IMR-90 (cell line): Measurements from ENCODE around the gene DDX39A. TPM values are rescaled to one million over a fixed set of nuclear protein-coding genes. Genes with fewer than 3 reads are reported as not detected.
A peak's percentile ranks its signal among the peaks of the same experiment; 100 is the strongest.

Experiments used
- ATAC-seq: fragments of 200-7000 bp; cut with Tn5 transposase; 2 replicates; pipeline ENCODE4 v1.9.1; 2020; ENCODE audit warnings: low read depth, mild to moderate bottlenecking, moderate library complexity
- BruUV-seq: library from RNA; stranded (reverse); fragments of 400-500 nt; replicated peaks from 2 replicates; lab custom pipeline; 2021; lab: Mats Ljungman, UMichigan
- CTCF ChIA-PET: fragments of 300-600 bp; formaldehyde crosslinking; extraction: SDS; loops from one replicate; lab custom pipeline; 2021; ENCODE audit warnings: antibody characterized with exemption; lab: Yijun Ruan, JAX
- POLR2A ChIA-PET: fragments of 300-600 bp; sonication (Branson Sonifier 250); formaldehyde crosslinking; loops from one replicate; lab custom pipeline; 2022; ENCODE audit warnings: antibody characterized with exemption; ENCODE audit not compliant: unreplicated experiment; lab: Charles Lee
- DNase-seq: peaks from one replicate; pipeline ENCODE4 v3.0.0; 2013
- H2AFZ ChIP-seq: replicated peaks from 2 replicates; pipeline ENCODE3; 2013; ENCODE audit warnings: low read length, mild to moderate bottlenecking; ENCODE audit not compliant: poor library complexity
- H2AK5ac ChIP-seq: 2 replicates; pipeline ENCODE4 v1.6.1; 2013; ENCODE audit warnings: low read depth, low read length, inconsistent platforms
- H2AK9ac ChIP-seq: replicated peaks from 2 replicates; pipeline ENCODE3; 2013; ENCODE audit warnings: mild to moderate bottlenecking, low read depth, low read length, moderate library complexity; ENCODE audit not compliant: poor library complexity
- H2BK120ac ChIP-seq: 2 replicates; pipeline ENCODE4 v1.6.1; 2013; ENCODE audit warnings: low read depth, low read length, inconsistent platforms
- H2BK15ac ChIP-seq: 3 replicates; pipeline ENCODE4 v1.6.1; 2013; ENCODE audit warnings: low read depth, low read length, inconsistent platforms
- H2BK20ac ChIP-seq: 2 replicates; pipeline ENCODE4 v1.6.1; 2013; ENCODE audit warnings: low read depth, mild to moderate bottlenecking, inconsistent platforms, low read length, moderate library complexity
- H2BK5ac ChIP-seq: 2 replicates; pipeline ENCODE4 v1.6.1; 2013; ENCODE audit warnings: mild to moderate bottlenecking, low read depth, low read length, inconsistent platforms; ENCODE audit not compliant: poor library complexity, severe bottlenecking
- H3K14ac ChIP-seq: replicated peaks from 2 replicates; pipeline ENCODE4 v1.6.1; 2013; ENCODE audit warnings: low read depth, low read length, inconsistent platforms
- H3K18ac ChIP-seq: 2 replicates; pipeline ENCODE4 v1.6.1; 2013; ENCODE audit warnings: low read depth, low read length, control low read depth
- H3K23ac ChIP-seq: 2 replicates; pipeline ENCODE4 v1.6.1; 2013; ENCODE audit warnings: low read depth, low read length, inconsistent platforms
- H3K27ac ChIP-seq: 2 replicates; pipeline ENCODE4 v1.5.1; 2013; ENCODE audit warnings: mild to moderate bottlenecking, control low read depth, low read length; ENCODE audit not compliant: insufficient read depth
- H3K27me3 ChIP-seq: 2 replicates; pipeline ENCODE4 v1.6.1; 2013; ENCODE audit warnings: low read length; ENCODE audit not compliant: control insufficient read depth, insufficient read depth
- H3K36me3 ChIP-seq: 2 replicates; pipeline ENCODE4 v1.6.1; 2013; ENCODE audit warnings: low read length, mixed read lengths; ENCODE audit not compliant: control insufficient read depth, insufficient read depth
- H3K4ac ChIP-seq: 2 replicates; pipeline ENCODE4 v1.6.1; 2013; ENCODE audit warnings: low read depth, low read length, inconsistent platforms
- H3K4me1 ChIP-seq: 2 replicates; pipeline ENCODE4 v1.6.1; 2013; ENCODE audit warnings: low read length, mixed read lengths; ENCODE audit not compliant: control insufficient read depth, insufficient read depth
- H3K4me2 ChIP-seq: 2 replicates; pipeline ENCODE4 v1.6.1; 2013; ENCODE audit warnings: low read depth, mild to moderate bottlenecking, control low read depth, low read length, moderate library complexity
- H3K4me3 ChIP-seq: 2 replicates; pipeline ENCODE4 v1.5.1; 2013; ENCODE audit warnings: low read depth, mild to moderate bottlenecking, control low read depth, low read length, moderate library complexity; ENCODE audit not compliant: insufficient read depth
- H3K56ac ChIP-seq: 2 replicates; pipeline ENCODE4 v1.6.1; 2013; ENCODE audit warnings: low read length, inconsistent platforms; ENCODE audit not compliant: insufficient read depth; ENCODE audit errors: extremely low read depth
- H3K79me1 ChIP-seq, 2 experiments: 2 replicates each; pipeline ENCODE4 v1.6.1; 2013; ENCODE audit warnings: low read length in 2 of 2, inconsistent platforms in 1 of 2, low read depth in 1 of 2
- H3K9ac ChIP-seq: 2 replicates; pipeline ENCODE4 v1.6.1; 2013; ENCODE audit warnings: low read depth, low read length, control low read depth
- H3K9me1 ChIP-seq: 2 replicates; pipeline ENCODE4 v1.6.1; 2013; ENCODE audit warnings: low read length, inconsistent platforms; ENCODE audit not compliant: insufficient read depth
- H3K9me3 ChIP-seq: 2 replicates; pipeline ENCODE4 v1.6.1; 2013; ENCODE audit warnings: low read length; ENCODE audit not compliant: control insufficient read depth, insufficient read depth
- H4K20me1 ChIP-seq: 2 replicates; pipeline ENCODE4 v1.6.1; 2013; ENCODE audit warnings: low read length, inconsistent platforms; ENCODE audit not compliant: insufficient read depth
- H4K5ac ChIP-seq: 2 replicates; pipeline ENCODE4 v1.6.1; 2013; ENCODE audit warnings: mild to moderate bottlenecking, low read depth, low read length, control low read depth
- H4K8ac ChIP-seq, 2 experiments: 2 replicates each; pipeline ENCODE4 v1.6.1; 2013; ENCODE audit warnings: low read depth in 2 of 2, low read length in 2 of 2, control low read depth in 1 of 2, inconsistent platforms in 1 of 2
- H4K91ac ChIP-seq: 2 replicates; pipeline ENCODE4 v1.6.1; 2013; ENCODE audit warnings: low read depth, low read length, inconsistent platforms; ENCODE audit not compliant: insufficient read depth
- CHD1 ChIP-seq: IDR thresholded peaks from 2 replicates; pipeline ENCODE4 v1.6.1; 2012; ENCODE audit warnings: low read depth, low read length, improper control_type of control experiment
- CTCF ChIP-seq: conservative IDR thresholded peaks from 2 replicates; pipeline ENCODE4 v1.5.1; 2012; ENCODE audit warnings: mild to moderate bottlenecking, low read depth, low read length, improper control_type of control experiment
- ELK1 ChIP-seq: fragments of 150-350 bp; IDR thresholded peaks from 2 replicates; pipeline ENCODE4 v1.6.1; 2016; ENCODE audit warnings: low read depth, mild to moderate bottlenecking, low read length, moderate library complexity, borderline replicate concordance
- FOS ChIP-seq: fragments of 150-350 bp; IDR thresholded peaks from 2 replicates; pipeline ENCODE4 v1.6.1; 2016; ENCODE audit warnings: low read depth, low read length
- MAFK ChIP-seq: IDR thresholded peaks from 2 replicates; pipeline ENCODE4 v1.6.1; 2012; ENCODE audit warnings: low read depth, low read length, improper control_type of control experiment
- MXI1 ChIP-seq: IDR thresholded peaks from 2 replicates; pipeline ENCODE4 v1.6.1; 2012; ENCODE audit warnings: low read depth, mild to moderate bottlenecking, low read length, moderate library complexity, borderline replicate concordance
- NFE2L2 ChIP-seq: fragments of 150-350 bp; IDR thresholded peaks from 2 replicates; pipeline ENCODE4 v1.6.1; 2016; ENCODE audit warnings: low read depth, mild to moderate bottlenecking, low read length
- POLR2A ChIP-seq: IDR thresholded peaks from 2 replicates; pipeline ENCODE4 v1.6.1; 2012; ENCODE audit warnings: mild to moderate bottlenecking, low read depth, low read length
- RAD21 ChIP-seq: IDR thresholded peaks from 2 replicates; pipeline ENCODE4 v1.6.1; 2012; ENCODE audit warnings: low read length, improper control_type of control experiment
- RCOR1 ChIP-seq: IDR thresholded peaks from 2 replicates; pipeline ENCODE4 v1.6.1; 2012; ENCODE audit warnings: mild to moderate bottlenecking, low read length, improper control_type of control experiment; ENCODE audit not compliant: insufficient replicate concordance
- RFX5 ChIP-seq: IDR thresholded peaks from 2 replicates; pipeline ENCODE4 v1.8.0; 2012; ENCODE audit warnings: low read depth, mild to moderate bottlenecking, low read length, moderate library complexity
- SMC3 ChIP-seq: fragments of 150-350 bp; IDR thresholded peaks from 2 replicates; pipeline ENCODE4 v1.6.1; 2016; ENCODE audit warnings: low read depth, mild to moderate bottlenecking, antibody characterized with exemption, low read length, moderate library complexity
- USF2 ChIP-seq: fragments of 150-350 bp; IDR thresholded peaks from 2 replicates; pipeline ENCODE4 v1.6.1; 2017; ENCODE audit warnings: mild to moderate bottlenecking, antibody characterized with exemption, low read length, low read depth
- WGBS, 2 experiments: methylation state at CpG; one replicate each; pipeline versions ENCODE4 v1.1.5 to v1.1.7; 2013; ENCODE audit warnings: missing lambda C conversion rate in 2 of 2; ENCODE audit not compliant: insufficient read length in 1 of 2; ENCODE audit errors: extremely low coverage in 2 of 2; 5-methylcytosine and 5-hydroxymethylcytosine counted together
- dilution Hi-C: fragments of 300-500 bp; cut with HindIII; formaldehyde crosslinking; loops from one replicate; pipeline ENCODE4 v1.14.3; 2018; ENCODE audit warnings: low sequenced_read_pairs; ENCODE audit not compliant: unreplicated experiment
- in situ Hi-C: fragments of 300-500 bp; cut with MboI; formaldehyde crosslinking; loops from 3 replicates; pipeline ENCODE4 v1.14.3; 2019; ENCODE audit warnings: low sequenced_read_pairs, inconsistent platforms, mixed read lengths
- intact Hi-C: fragments of 100-400 bp; cut with micrococcal nuclease; formaldehyde crosslinking; loops from 2 replicates; pipeline ENCODE4 v1.10.0; 2022
- polyA plus RNA-seq, 3 experiments: library from polyadenylated mRNA; depleted of rRNA; stranded (reverse); fragments of >200 nt; gene quantifications; 2 replicates each; pipeline ENCODE4 v1.2.3, GENCODE V29; 2012; ENCODE audit warnings: low replicate concordance in 1 of 3
- total RNA-seq: library from RNA; depleted of rRNA; stranded (reverse); fragments of >200 nt; gene quantifications from 2 replicates; pipeline ENCODE4 v1.2.3, GENCODE V29; 2012

DDX39A gene
- total and polyA plus RNA-seq, 2 of the 4 experiments (the other 2 are of a cell fraction), result 82.5 to 83.0 TPM

- no CpG with 5 or more reads among the region's 12 CpGs for WGBS, 2 experiments
- peak overlapping the region in 1 of 2 experiments; percentile 5; a peak in 1 of 4 replicates for H4K8ac ChIP-seq
- ATAC-seq, result no peak; the same call in 1 of the 2 replicates
- POLR2A ChIA-PET, result no interaction called here
- CTCF ChIA-PET, result no interaction called here
- intact Hi-C loops (no loop called here), in situ Hi-C loops (no loop called here), dilution Hi-C loops (no loop called here)
- H2BK5ac ChIP-seq, result no peak overlapping the region
- peak overlapping the region; percentile 42 for H2AK9ac ChIP-seq
- no peak overlapping the region for H2BK120ac ChIP-seq
- no TSS peak for BruUV-seq
- no peak overlapping the region for H3K4me3 ChIP-seq
- no peak overlapping the region for H3K4ac ChIP-seq
- 0 out of 2 replicates have a peak overlapping the region, but pooled peaks have one; percentile 1 for H3K14ac ChIP-seq
- no peaks in the 10 kb centered on the region for H3K36me3 ChIP-seq
- H3K27me3 ChIP-seq, result no peaks in the 10 kb centered on the region
- no peak overlapping the region for H3K18ac ChIP-seq
- H3K9ac ChIP-seq, result no peak overlapping the region
- no peaks in the 10 kb centered on the region for H3K79me1 ChIP-seq
- H2AFZ ChIP-seq, result peak overlapping the region; percentile 92
- H3K23ac ChIP-seq, result no peak overlapping the region
- no peak overlapping the region for H4K5ac ChIP-seq
- no peaks in the 10 kb centered on the region for H3K9me1 ChIP-seq
- H2BK15ac ChIP-seq, result no peak overlapping the region
- no peak overlapping the region for H3K27ac ChIP-seq
- peaks cover 7% of the 10 kb centered on the region for H3K4me1 ChIP-seq
- no peaks in the 10 kb centered on the region for H4K20me1 ChIP-seq
- H3K9me3 ChIP-seq, result no peaks in the 10 kb centered on the region
- H4K91ac ChIP-seq, result no peak overlapping the region
- DNase-seq, result no peak
- TF ChIP-seq FOS, result no peak
- TF ChIP-seq NFE2L2, result no peak
- no peak for TF ChIP-seq RCOR1
- TF ChIP-seq MAFK, result no peak
- TF ChIP-seq CHD1, result no peak
- TF ChIP-seq RFX5, result no peak
- TF ChIP-seq MXI1, result no peak
- TF ChIP-seq CTCF, result no peak
- no peak for TF ChIP-seq POLR2A
- no peak for TF ChIP-seq USF2
- TF ChIP-seq RAD21, result no peak
- TF ChIP-seq ELK1, result no peak
- TF ChIP-seq SMC3, result no peak
- no peak overlapping the region for H2AK5ac ChIP-seq
- no peak overlapping the region for H3K56ac ChIP-seq
- H3K4me2 ChIP-seq, result no peak overlapping the region
- H2BK20ac ChIP-seq, result no peak overlapping the region
These were observed 44.0 kb downstream of the DDX39A start for GRCh38 chr19:14375055-14375581.
